HT-29 (cell line): Measurements from ENCODE around the gene ZC3H12A. TPM values are rescaled to one million over a fixed set of nuclear protein-coding genes. Genes with fewer than 3 reads are reported as not detected.

ENCODE experiments used
- DNase-seq: peaks from one replicate; pipeline ENCODE4 v3.0.0-alpha.2; 2015; ENCODE audit warnings: low spot score
- total RNA-seq: library from RNA; depleted of rRNA; stranded (reverse); fragments of >200 nt; shearing (Covaris generic); gene quantifications from 2 replicates; pipeline ENCODE4 v1.2.3, GENCODE V29; 2014

The ZC3H12A gene
- total RNA-seq, 1 experiment from 2014 or later, result 105 TPM

DNA sequence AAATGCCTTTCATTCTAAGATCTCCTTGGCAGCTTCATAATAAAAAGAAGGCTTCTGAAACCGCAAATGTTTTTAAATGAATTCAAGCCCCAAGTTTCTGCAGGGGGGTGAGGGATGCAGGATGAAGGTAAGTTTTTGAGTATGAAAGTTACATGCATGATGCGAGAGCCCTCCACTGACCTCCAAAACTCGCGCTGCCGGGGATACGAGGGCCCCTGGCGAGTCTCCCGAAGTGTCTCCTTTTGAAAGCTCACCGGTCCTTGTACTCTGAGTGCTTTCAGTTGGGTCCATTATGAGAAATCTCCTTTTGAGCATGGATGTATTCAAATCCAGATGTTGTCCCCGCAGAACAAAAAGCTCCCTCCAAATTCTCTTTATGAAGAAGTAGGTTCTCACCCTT is 18.9 kb upstream of the ZC3H12A start:
- no peak for DNase-seq

DNA sequence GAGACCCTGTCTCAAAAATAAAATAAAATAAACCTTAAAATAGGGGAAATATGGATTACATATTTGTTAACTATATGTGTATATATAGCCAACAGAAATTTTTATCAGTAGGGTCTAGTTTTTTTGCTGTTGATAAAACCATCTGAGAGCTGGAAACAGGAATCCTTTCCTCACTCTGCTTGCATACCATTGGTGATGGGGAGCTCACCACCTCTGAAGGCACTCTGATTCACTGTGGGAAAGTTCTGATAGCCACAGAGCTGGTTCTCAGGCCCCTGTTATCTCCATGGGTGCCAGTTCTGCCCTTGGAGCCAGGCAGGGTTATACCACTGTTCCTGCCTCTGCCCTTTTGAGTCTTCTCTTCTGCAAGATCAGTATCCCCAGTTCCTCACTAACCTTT is 17.8 kb upstream of the ZC3H12A start:
- DNase-seq, result no peak

DNA sequence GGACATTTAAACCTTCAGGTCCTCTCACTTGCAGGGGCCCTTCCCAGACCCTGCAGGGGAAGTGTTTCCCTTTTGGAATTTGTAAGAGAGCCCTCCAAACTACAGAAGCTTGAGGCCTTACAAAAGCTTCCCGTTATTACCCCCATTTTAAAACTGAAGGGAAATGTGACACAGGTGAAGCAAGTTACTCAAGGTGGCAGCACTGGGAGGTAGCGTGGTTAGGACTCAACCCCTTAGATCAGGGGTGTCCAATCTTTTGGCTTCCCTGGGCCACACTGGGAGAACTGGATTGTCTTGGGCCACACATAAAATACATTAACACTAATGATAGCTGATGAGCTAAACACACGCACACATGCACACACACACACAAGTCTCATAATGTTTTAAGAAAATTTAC is 15.8 kb upstream of the ZC3H12A start:
- DNase-seq, result peak; percentile 32

DNA sequence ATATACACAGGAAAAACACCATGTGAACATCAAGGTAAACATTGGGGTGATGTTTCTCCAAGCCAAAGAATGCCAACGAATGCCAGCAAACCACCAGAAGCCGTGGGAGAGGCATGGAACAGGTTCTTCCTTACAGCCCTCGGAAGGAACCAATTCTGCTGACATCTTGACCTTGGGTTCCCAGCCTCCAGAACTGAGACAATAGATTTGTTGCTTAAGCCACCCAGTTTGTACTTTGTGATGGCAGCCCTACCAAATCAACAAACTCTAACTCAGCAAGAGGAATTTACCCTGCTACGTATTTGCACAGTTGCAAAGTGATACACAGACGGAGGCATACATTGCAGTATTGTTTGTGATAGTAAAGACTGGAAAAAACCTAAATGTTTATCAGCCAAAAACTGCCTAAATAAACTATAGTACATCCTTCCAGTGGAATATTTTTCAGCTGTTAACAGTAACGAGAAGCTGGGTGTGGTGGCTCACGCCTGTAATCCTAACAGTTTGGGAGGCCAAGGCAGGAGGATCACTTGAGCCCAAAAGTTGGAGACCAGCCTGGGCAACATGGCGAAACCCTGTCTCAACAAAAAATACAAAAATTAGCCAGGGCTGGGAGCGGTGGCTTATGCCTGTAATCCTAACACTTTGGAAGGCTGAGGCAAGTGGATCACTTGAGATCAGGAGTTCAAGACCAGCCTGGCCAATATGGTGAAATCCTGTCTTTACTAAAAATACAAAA is 12.5 kb upstream of the ZC3H12A start:
- no peak for DNase-seq

DNA sequence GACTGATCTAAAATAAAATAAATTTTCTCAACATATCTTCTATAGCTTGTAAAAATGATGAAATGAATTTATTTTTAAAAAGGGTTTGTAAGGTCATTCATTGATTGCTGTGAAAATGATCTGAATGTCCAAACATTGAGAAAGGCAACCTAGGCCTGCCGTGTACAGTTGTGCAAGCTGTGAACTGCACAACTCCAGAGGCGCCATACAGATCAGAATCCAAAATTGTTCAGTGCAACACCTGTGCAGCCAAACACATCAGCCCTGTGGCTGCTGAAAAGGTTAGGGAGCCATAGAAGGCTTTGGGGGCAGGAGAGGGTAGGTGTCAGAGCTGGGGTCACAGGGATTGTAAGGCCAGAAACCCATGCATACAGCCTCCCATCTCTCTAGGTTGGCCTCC is 9.9 kb upstream of the ZC3H12A start:
- no peak for DNase-seq

DNA sequence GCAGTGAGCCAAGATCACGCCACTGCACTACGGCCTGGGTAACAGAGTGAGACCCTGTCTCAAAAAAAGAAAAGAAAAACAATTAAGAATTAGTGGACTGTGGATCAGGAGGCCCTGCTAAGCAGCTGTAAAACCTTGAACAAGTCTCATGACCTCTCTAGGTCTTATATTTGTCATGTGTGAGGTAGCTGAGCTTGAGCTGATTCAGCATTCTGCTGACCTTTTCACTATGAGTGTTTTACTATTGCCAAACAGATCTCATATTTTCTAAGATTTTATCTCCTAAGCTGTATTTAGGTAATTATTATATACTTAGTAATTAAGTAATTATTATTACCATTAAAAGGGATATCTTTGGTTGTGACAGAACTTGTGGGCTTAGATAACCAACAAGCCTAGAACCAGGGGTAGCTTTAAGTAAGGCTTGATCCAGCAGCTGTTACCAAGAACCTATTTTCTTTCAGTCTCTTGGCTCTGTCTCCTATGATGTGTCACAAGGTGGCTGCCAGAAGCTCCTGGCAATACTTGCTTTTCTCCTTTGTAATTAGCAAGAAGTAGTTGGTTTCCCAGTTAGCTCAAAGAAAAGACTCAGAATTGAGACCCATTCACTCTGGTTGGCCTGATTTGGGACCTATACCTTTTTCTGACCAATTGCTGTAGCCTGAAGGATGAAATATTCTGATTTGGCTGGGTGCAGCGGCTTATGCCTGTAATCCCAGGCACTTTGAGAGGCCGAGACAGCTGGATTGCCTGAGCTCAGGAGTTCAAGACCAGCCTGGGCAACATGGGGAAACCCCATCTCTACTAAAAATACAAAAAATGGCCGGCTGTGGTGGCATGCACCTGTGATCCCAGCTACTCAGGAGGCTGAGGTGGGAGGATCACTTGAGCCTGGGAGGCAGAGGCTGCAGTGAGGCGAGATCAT is 8.5 kb upstream of the ZC3H12A start:
- DNase-seq, result no peak

DNA sequence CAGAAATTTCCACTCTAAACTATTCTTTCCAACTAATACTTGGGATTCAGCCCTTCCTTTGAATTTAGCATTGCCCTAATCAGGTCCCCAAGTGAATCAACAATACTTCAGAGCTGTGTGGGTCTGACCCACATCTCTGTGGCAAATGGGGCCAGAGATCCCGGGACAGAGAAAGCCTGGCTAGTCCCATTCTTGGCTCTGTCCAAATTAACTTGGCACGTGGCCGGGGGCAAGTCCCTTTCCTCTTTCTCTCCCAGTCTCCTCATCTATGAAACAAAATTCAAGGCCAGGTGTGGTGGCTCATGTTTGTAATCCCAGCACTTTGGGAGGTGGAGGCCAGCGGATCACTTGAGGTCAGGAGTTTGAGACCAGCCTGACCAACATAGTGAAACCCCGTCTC is 6.3 kb upstream of the ZC3H12A start:
- DNase-seq, result no peak

DNA sequence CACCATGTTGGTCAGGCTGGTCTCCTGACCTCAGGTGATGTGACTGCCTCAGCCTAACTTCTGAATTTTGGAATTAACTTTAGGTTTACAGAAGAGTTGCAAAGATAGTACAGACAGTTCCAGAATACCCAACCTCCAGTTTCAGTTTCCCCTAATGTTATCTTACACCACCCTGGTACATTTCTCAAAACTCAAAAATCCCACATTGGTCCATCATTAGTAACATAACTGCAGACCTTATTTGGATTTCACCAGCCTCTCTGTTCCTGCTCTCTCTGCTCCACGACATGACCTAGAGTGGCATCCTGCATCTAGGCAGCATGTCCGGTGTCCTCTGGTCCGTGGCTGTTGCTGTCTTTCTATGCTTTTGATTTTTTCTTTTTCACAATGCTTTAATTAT is 5.0 kb upstream of the ZC3H12A start:
- DNase-seq, result no peak

DNA sequence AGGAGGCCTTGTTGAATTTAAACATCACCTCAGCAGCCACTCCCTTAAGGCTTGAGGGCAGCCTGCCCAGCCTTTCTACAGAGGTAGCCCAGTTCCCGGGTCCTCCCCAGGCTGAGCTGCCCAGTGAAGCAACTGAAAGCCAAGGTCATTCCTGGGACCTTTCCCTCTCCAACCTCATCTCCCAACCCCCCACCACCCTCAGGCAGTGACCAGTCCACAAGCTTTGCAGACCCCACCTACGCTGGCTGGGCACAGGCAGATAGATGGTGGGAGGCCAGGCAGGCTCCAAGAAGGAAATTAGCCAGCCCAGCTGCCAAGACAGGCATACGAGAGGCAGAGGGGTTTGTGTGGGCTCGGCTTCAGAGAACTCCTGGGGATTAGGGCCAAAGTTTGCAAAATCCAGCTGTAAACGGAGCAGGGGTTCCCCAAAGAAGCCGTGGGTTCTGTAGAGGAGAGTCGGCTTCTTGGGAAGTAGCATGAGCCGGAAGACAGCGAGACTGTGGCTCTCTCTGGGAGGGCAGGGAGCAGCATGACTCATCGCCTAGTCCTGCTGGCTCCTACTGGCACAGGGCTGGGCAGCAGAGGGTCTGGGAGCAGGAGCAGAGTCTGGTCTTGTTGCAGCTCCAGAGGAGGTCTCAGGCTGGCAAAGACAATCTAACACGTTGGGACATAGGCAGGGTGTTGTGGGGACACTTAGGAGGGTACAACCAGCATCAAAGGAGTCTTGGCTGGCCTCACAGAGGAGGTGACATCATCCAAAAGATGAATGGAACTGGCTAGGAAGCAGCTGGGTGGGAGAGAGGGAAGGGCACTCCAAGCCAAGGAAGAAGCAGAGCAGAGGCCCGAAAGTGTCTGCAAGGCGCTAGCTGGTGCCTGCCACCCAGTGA is 2.8 kb upstream of the ZC3H12A start:
- DNase-seq, result peak; percentile 91

DNA sequence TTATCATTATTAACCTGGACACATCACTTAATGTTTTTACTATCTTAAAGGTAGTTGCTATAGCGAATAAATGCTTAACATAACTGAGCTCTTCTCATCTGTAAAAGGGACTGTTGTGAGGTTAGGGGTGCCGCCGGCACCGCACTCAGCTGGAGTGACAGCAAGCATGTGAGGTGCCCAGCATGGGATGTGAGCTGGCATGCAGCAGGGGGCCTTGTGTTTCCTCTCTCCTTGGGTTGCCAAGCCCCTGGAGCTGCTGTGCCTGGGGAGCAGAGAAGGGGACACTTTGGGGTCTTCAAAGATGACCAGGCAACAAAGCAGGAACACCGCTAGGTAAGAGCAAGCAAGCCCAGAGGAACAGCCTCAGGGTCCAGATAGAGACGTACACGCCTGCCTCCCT is 2.1 kb upstream of the ZC3H12A start:
- DNase-seq, result no peak

DNA sequence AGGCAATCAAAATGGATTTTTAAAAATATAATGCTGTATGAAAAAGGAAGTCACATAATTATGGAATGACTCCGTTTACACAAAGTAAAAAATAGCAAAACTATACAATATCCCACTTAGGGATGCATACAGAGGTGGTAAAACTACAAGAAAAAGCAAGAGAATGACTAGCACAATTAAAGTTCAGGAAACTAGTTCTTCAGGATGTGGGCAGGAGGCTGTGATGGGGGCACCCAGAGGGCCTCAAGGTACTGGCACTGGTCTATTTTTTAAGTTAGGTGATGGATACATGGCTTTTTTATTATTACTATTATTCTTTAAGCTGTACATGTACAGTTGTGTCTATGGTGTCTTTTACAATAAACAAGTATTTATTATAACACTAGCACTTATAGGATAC is 1.4 kb upstream of the ZC3H12A start:
- no peak for DNase-seq

DNA sequence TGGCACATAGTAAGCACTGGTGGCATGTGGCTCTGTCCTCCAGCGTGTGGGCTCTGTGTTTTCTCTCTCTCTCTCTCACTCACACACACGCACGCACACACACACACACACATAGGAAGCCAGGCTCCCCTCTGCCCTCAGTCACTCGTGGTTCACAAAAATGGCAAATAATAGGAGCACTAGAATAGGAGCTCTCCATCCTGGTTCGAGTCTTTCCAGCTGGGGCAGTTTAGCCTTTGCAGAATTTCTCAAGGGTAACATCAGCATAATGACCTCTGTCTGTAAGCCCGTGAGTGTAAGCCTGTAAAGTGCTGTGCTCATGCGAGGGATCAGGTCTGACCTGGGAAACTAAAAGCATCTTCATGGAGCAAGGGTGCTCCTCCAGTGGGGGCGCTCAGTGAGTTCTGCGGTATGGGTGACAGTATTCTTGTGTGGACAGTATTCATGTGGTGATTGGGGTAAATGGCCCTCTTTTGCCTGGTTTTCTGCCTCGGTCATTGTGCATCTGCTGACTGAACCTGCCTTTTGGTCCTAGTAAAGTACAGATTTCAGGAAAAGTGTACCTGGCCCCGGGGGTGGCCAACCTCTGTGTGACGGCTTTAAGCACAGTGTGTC is 842 bp upstream of the ZC3H12A start:
- DNase-seq, result peak; percentile 55

DNA sequence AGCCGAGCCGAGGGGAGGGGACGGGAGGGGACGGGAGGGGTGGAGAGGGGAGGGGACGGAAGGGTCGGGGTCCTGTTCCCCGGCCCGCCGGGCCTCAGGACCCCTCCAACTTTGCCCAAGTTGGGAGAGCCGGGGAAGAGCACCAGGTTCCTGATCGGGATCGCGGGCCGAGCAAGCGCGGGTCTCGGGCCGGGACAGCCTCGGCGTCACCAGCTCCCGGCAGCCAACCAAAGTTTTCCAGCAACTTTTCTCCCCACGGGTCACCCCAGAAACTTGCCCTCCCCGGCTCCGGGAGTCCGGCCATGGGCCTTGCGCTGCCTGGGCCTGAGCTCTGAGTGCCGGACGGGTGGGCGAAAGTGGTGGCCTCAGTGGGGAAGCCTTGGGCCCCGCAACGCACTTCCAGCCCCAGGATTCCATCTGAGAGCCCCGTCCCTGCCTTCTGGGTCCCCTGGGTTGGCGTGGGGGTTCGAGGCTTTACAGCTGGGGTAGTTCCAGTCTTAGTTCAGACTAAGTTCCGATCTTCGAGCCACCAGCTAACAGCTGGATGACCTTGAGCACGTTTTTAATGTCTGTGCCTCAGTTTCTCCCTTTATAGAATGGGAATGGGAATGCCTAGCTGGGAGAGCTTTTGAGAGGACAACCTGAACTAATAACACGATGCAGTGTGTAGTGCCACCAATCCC is 458 bp downstream of the ZC3H12A start:
- DNase-seq, result peak; percentile 59

DNA sequence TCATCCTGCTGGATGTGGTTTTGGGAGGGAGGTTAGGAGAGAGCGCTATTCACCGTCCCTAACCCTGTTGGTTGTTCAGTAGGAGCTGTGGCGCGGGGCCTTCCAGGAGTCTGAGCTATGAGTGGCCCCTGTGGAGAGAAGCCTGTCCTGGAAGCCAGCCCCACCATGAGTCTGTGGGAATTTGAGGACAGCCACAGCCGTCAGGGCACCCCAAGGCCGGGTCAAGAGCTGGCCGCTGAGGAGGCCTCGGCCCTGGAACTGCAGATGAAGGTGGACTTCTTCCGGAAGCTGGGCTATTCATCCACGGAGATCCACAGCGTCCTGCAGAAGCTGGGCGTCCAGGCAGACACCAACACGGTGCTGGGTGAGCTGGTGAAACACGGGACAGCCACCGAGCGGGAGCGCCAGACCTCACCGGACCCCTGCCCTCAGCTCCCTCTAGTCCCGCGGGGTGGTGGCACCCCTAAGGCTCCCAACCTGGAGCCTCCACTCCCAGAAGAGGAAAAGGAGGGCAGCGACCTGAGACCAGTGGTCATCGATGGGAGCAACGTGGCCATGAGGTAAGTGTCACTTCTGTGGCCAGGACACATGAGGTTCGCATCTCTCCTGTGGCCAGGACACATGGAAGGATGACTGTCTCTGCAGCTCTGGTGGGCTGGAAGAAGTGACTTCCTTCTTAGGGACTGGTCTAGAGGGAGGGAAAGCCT is 1.2 kb downstream of the ZC3H12A start:
- peak; percentile 39 for DNase-seq

DNA sequence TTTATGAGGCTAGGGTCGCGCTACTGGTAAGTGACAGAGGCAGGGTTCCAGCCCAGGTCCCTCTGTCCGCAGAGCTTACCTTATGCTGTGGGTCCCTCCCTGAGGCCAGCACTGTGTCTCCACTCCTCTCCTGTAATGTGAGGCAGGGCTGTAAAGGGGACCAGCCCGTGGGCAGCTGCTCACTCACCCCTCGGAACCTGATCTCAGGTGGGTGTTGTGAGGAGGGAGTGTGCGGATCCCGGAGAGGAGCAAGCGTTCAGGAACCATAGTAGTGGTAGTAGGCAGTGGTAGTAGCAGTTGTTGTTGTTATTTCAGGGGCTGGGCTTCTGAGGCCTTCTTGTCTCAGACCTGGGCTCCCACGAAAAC is 1.7 kb downstream of the ZC3H12A start:
- DNase-seq, result no peak

DNA sequence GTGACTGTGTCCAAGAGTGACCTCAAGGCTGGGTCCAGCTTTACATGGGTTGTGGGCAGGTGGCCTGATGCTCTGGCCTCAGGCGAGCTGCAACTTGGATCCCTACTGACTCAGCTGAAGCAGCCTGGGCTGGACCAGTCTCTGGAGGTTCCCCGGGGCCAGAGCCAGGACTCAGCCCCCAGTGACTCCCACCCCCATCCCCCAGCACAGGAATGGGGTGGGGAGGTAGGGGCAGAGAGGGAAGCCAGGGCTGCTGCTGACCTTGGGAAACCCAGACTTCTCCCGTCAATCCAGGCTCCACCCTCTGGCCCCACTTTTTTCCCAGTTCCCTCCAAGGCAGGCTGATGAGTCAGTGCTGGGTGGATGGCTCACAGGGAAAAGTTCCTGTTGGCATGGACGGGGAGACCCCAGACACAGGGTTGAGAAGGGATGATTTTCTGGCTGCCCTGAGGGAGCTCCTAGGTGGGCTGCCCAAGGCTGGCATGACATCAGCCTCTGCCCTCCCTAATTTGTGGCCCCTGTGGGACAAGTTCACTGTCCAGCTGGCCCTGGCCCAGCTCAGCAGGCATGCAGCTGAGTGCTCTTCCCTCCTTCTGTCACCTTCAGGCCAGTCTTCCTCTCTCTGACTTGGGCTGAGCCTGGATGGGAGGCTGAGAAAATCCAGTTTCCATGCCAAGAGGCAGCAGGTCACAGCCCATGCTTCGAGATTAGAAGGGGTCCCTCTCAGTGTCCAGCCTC is 2.2 kb downstream of the ZC3H12A start:
- DNase-seq, result peak; percentile 90

DNA sequence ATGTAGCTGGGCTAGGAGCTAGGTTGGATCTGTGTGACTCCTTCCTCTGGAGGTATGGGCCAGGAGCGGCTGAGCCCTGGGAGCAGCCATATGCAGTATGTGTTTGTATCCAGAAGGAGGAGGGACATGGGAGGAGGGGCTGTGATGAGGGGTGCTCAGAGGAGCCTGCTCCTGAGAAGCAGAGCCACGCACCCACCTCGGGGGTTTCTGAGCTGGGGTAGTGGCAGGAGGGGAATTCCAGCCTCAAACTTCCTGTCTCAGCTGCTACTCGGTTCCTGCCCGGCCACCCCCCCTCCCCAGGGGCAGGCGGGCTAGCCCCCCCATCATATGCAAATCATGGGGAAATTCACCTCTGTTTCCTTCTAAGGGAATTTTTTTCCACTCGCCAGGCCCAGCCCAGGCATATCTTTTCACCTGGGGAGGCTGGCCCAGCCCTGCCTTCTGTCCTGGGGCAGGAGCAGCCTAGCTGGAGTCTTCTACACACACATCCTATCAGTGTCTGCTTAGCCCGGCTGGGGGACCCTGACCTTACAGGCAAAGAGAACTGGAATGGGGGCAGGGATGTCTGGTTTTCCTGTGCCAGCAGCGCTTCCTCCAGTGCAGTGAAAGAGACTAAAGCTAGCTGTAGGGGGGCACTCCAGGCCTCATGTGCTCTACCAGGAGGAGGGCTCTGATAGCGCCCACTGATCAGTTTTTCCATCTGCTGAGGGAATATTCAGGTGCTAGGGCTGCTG is 3.0 kb downstream of the ZC3H12A start:
- peak; percentile 61 for DNase-seq

DNA sequence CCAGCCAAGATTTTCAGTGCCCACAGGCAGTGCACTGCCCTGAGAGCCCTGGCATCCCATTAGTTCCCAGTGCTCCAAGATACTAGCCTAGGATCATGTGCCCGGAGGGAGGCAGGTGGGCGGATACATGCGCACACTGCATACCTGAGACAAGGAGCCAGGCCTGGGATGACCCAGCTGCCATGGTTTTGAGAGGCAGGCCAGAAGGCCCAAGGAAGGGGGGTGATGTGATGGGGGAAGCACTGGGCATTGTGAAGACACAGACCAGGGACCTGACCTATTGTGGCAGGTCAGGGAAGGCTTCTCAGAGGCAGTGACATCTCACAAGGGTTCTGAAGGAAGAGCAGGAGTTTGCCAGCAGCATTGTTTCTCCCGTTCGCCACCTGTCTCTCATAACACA is 3.6 kb downstream of the ZC3H12A start:
- DNase-seq, result peak; percentile 49

DNA sequence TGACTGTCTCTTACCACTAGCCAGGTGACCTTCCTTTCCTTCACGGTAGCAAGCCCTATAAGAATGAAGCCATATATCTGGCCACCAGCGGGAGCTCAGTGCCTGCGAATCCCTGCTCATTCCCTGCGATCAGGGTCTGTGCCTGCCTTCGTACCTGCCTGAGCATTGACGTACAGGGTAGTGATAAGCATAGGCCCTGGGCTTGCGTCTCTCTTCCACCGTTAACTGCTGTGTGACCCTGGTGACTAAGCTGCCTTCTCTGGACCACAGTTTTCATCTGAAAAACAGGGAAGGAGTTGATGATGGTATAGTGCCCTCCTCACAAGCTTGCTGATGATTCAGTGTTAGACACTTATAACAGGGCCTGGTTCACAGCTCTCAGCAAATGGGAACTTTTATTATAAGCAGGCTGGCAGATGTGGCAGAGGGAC is 4.1 kb downstream of the ZC3H12A start:
- peak; percentile 62 for DNase-seq
